Ascending aorta (tissue), 2 donors: ENCODE measurements around the gene YIF1B. TPM values are rescaled to one million over a fixed set of nuclear protein-coding genes. Genes with fewer than 3 reads are reported as not detected.

Experiments
- DNase-seq, 2 donors: peaks; one replicate each; pipeline ENCODE4 v3.0.0-alpha.2; 2019; ENCODE audit warnings: low spot score in 2 of 2
- H3K27ac ChIP-seq, 2 donors: fragments of 200-600 bp; sonication (generic); one replicate each; pipeline ENCODE4 v1.5.1; 2016 to 2017; ENCODE audit warnings: mild to moderate bottlenecking in 1 of 2
- H3K27me3 ChIP-seq: fragments of 200-600 bp; sonication (generic); one replicate; pipeline ENCODE4 v1.5.1; 2017
- H3K36me3 ChIP-seq, 2 donors: fragments of 200-600 bp; sonication (generic); one replicate each; pipeline ENCODE4 v1.5.1; 2016
- H3K4me1 ChIP-seq, 2 donors: fragments of 200-600 bp; sonication (generic); one replicate each; pipeline ENCODE4 v1.5.1; 2016 to 2017; ENCODE audit warnings: mild to moderate bottlenecking in 1 of 2
- H3K4me3 ChIP-seq, 2 donors: fragments of 200-600 bp; sonication (generic); one replicate each; pipeline ENCODE4 v1.5.1; 2016 to 2017; ENCODE audit warnings: mild to moderate bottlenecking in 1 of 2
- H3K9me3 ChIP-seq, 2 donors: fragments of 200-600 bp; sonication (generic); one replicate each; pipeline ENCODE4 v1.5.1; 2016
- intact Hi-C: fragments of 100-400 bp; cut with DNase I; formaldehyde crosslinking; loops from one replicate; pipeline ENCODE4 v1.15.1; 2023
- total RNA-seq: library from RNA; depleted of rRNA; stranded (reverse); fragments of >200 nt; gene quantifications from one replicate; pipeline ENCODE4 v1.1.0, GENCODE V29; 2016
- TF ChIP-seq, protein P1 (sequence below), 3 experiments: fragments of 200-600 bp in 2 of 3; fragments of 450-650 bp in 1 of 3; sonication (generic) in 2 of 3; IDR thresholded peaks; one replicate each; pipeline ENCODE4 v1.5.1; 2016 to 2019; ENCODE audit warnings: antibody characterized with exemption in 3 of 3, mild to moderate bottlenecking in 1 of 3, moderate library complexity in 1 of 3

The YIF1B gene
- total RNA-seq, 1 donor from 2014 or later = 24.7 TPM

DNA sequence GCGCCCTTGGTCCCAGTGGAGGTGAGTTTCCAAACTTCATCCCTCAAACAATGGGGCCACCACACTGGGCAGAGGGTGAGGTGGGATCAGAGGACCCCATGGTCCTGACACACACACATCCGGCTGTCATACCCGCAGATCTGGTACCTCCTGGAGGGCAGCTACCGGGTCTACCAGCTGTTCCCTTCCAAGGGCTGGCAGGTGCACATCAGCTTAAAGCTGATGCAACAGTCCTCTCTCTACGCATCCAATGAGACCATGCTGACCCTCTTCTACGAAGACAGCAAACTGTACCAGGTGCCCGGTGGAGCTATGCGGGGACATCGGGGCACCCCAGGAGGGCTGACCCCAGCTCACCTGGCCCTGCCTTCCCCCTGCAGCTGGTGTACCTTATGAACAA is 44.6 kb upstream of the YIF1B start:
- intact Hi-C loops = no loop called here
- H3K27me3 ChIP-seq = no peaks in the 10 kb centered on the region
- no peak for DNase-seq
- TF ChIP-seq, protein P1, sequence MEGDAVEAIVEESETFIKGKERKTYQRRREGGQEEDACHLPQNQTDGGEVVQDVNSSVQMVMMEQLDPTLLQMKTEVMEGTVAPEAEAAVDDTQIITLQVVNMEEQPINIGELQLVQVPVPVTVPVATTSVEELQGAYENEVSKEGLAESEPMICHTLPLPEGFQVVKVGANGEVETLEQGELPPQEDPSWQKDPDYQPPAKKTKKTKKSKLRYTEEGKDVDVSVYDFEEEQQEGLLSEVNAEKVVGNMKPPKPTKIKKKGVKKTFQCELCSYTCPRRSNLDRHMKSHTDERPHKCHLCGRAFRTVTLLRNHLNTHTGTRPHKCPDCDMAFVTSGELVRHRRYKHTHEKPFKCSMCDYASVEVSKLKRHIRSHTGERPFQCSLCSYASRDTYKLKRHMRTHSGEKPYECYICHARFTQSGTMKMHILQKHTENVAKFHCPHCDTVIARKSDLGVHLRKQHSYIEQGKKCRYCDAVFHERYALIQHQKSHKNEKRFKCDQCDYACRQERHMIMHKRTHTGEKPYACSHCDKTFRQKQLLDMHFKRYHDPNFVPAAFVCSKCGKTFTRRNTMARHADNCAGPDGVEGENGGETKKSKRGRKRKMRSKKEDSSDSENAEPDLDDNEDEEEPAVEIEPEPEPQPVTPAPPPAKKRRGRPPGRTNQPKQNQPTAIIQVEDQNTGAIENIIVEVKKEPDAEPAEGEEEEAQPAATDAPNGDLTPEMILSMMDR (IDR thresholded peaks at IDR 0.05) = no peak
- H3K4me3 ChIP-seq = no peak overlapping the region
- no peak overlapping the region for H3K27ac ChIP-seq
- H3K36me3 ChIP-seq = no peaks in the 10 kb centered on the region
- H3K9me3 ChIP-seq = no peaks in the 10 kb centered on the region
- peaks cover 0 to 12% of the 10 kb centered on the region in 2 donors for H3K4me1 ChIP-seq

DNA sequence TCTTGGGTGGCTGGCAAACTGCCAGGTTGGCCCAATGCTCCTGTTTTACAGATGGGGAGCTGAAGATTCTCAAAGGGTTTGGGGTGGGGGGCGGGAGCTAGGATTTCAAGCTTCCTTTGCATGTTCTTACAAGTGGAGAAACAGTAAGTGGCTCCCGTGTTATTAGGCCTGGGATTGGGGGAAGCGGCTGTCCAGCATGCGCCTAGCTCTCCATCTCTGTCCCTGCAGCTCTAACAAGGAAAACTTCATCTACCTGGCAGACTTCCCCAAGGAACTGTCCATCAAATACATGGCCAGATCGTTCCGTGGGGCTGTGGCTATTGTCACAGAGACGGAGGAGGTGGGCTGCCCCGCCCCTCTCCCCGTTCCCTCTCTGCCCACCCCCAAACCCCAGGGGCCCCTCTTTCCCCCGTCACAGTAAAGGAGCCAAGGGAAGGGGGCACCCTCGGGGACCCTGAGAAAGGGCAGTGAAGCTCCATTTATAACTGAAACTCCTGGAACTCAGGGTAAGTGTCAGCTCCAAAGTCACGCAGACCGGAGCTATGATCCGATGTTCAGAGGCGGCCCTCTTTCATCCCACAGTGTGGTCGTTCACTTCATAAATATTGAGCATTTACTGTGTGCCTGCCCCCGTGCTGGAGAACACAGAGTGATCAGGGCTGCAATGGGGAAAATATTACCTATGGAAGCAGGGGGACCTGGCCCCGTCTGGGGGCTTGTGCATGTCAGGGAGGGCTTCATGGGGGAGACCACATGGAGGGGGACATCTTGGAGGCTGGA is 43.7 kb upstream of the YIF1B start:
- H3K36me3 ChIP-seq = no peaks in the 10 kb centered on the region
- no peak for DNase-seq
- intact Hi-C loops = no loop called here
- no peaks in the 10 kb centered on the region for H3K9me3 ChIP-seq
- H3K4me1 ChIP-seq = peaks cover 0 to 12% of the 10 kb centered on the region in 2 donors
- H3K27ac ChIP-seq = no peak overlapping the region
- TF ChIP-seq, protein P1 (IDR thresholded peaks at IDR 0.05) = no peak
- H3K27me3 ChIP-seq = no peaks in the 10 kb centered on the region
- H3K4me3 ChIP-seq = no peak overlapping the region

DNA sequence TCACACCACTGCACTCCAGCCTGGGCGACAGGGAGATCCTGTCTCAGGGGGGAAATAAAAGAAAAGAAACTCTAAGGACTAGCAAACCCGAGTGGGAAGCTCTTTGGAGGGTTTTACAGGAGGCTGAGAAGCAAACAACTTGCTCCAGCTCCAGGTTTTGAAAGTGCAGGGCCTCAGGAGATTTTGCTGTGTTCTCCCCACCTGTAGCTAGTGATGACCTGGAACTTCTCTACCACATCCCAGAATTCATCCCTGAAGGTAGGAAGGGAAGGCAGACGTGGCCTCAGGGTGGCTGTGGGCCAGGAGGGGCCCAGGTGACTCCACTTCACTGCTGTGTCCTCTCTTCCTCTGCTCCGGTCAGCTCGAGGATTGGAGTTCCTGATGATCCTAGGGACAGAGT is 42.3 kb upstream of the YIF1B start:
- Histone ChIP-seq H3K36me3 (no peaks in the 10 kb centered on the region), H3K27me3 (no peaks in the 10 kb centered on the region), H3K4me3 (no peak overlapping the region), H3K27ac (no peak overlapping the region), H3K4me1 (peaks cover 0 to 12% of the 10 kb centered on the region in 2 donors), H3K9me3 (no peaks in the 10 kb centered on the region)
- intact Hi-C loops = no loop called here
- TF ChIP-seq, protein P1 (IDR thresholded peaks at IDR 0.05) = no peak
- no peak for DNase-seq

DNA sequence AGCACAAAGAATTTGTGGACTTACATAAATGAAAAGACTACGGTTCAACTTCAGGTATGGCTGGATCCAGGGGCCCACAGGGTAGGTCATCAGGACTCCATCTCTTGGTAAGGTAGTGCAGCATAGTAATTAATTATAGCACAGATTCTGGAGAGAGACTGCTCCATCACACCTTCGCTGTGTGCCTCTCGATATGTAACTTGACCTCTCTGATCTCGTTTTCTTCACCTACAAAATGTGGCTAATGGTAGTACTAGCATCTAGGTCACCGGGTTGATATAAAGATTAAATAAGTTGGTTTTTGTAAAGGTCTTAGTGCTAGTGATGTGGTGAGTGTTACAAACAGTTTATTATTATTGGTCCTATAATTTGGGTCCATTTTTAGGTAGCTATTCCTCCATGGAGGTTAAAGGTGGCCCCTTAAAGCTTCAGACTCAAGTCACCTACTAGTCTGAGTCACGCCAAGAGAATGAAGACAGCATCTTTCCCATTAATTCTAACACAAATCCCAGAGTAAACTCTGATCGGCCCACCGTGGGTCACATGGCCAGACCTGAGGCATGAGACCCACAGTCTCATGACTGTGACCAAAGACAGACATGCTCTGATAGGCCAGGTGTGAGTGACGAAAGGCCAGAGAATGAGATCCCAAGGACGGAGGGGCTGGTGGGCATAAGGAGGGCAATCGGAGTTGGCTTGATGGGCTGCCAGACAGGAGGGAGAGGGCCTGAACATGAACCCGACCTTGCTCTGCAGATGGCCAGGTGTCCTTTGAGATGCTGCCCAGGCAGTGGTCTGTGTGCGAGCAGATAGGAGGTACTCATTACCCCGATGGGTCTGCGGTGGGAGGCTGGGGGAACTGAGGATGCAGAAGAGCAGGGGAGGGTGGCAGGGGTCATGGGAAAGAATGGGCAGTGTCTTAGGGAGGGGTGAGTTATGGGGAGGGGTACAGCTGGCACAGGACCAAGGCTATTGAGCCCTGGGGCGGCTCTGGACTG is 40.3 kb upstream of the YIF1B start:
- intact Hi-C loops = no loop called here
- TF ChIP-seq, protein P1 (IDR thresholded peaks at IDR 0.05) = no peak
- no peaks in the 10 kb centered on the region for H3K4me1 ChIP-seq
- H3K4me3 ChIP-seq = no peak overlapping the region
- H3K27ac ChIP-seq = no peak overlapping the region
- no peak for DNase-seq
- no peaks in the 10 kb centered on the region for H3K36me3 ChIP-seq
- H3K9me3 ChIP-seq = no peaks in the 10 kb centered on the region
- H3K27me3 ChIP-seq = no peaks in the 10 kb centered on the region

DNA sequence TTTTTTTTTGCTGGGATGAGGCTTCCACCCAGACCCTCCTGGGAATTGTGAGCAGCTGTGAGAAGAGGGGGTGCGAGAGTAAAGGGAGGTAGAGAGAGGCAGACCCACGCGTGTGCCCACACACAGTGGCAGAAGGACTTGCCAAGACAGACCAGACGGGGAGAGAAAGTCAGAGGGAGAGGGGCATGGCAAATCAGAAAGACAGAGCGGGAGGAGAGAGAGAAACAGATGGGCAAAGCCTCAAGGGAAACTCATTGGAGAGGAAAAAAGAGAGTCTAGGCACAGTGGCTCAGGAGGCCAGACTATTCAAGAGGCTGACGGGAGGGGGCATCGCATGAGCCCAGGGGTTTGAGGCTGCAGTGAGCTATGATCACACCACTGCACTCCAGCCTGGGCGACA is 36.9 kb upstream of the YIF1B start:
- Histone ChIP-seq H3K4me3 (no peak overlapping the region), H3K27ac (no peak overlapping the region), H3K36me3 (no peaks in the 10 kb centered on the region), H3K9me3 (no peaks in the 10 kb centered on the region), H3K27me3 (no peaks in the 10 kb centered on the region), H3K4me1 (no peaks in the 10 kb centered on the region)
- intact Hi-C loops = no loop called here
- TF ChIP-seq, protein P1 (IDR thresholded peaks at IDR 0.05) = no peak
- no peak for DNase-seq
